ENCODE measurements around the gene IPO5. TPM values are rescaled to one million over a fixed set of nuclear protein-coding genes. Genes with fewer than 3 reads are reported as not detected.
"Not testable (repeated sequence)": the region's sequence is repeated elsewhere in the genome, so short reads cannot be mapped to it uniquely, and the experiment has no call there.

The IPO5 gene
- total RNA-seq, 1 donor from 2014 or later: 222 TPM

GRCh38 chr13:97949316-97949715, 4.2 kb upstream of the IPO5 start:
- not testable (repeated sequence) for DNase-seq

GRCh38 chr13:97951376-97951775, 2.1 kb upstream of the IPO5 start:
- DNase-seq: no peak

- DNase-seq: not testable (repeated sequence)
Measured at GRCh38 chr13:97952831-97953230, 644 bp upstream of the IPO5 start.

- DNase-seq: no peak
Measured at GRCh38 chr13:97961340-97961739, 7.9 kb downstream of the IPO5 start.

GRCh38 chr13:97962887-97963286, 9.4 kb downstream of the IPO5 start:
- DNase-seq: no peak

GRCh38 chr13:97967226-97967625, 13.8 kb downstream of the IPO5 start:
- no peak for DNase-seq

- DNase-seq: no peak
Measured at GRCh38 chr13:97967948-97968347, 14.5 kb downstream of the IPO5 start.

- DNase-seq: no peak
Measured at GRCh38 chr13:97971519-97971918, 18.0 kb downstream of the IPO5 start.

GRCh38 chr13:97974773-97975172, 21.3 kb downstream of the IPO5 start:
- no peak for DNase-seq

GRCh38 chr13:97975280-97975847, 21.9 kb downstream of the IPO5 start:
- no peak for DNase-seq

DNA sequence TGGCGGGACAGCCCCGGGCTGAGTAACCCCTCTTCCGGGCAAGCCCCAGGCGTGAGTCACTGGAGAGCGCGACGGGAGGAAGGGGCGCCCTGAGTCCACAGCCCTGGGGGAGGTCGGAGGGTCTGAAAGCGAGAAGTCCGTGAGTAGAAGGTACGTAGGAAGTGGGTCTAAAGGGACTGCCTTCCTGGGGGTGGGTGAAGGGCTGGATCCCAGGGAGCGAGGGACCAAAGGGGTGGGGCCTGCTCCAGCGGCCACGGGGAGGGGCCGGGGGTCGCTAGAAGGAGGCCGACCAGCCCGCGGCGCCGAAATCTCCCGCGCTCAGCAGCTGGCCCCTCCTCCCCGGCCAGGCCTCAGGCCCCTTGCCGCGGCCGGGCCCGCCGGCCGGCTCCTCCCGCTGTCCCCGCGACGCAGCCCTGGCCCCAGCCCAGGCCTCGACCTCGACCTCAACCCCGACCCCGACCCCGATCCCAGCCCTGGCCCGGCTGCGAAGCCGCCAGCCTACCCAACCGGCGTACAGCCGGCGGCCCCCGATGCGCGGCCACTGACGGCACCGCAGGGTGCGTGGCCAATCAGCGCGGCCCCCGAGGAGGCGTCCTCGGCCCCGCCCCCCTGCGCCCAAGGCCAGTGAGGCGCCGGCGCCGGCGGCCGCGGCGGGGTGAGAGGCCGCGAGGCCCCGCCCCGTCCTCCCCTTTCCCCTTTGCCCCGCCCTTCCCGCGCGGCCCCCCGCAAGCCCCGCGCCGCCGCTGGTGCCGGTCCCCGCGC, 22.6 kb downstream of the IPO5 start:
- peak; percentile 96 for DNase-seq

GRCh38 chr13:97976610-97977521, 23.4 kb downstream of the IPO5 start:
- peak; percentile 46 for DNase-seq

- DNase-seq: no peak
Measured at GRCh38 chr13:97977982-97978381, 24.5 kb downstream of the IPO5 start.

GRCh38 chr13:97978651-97979050, 25.2 kb downstream of the IPO5 start:
- DNase-seq: no peak

DNA sequence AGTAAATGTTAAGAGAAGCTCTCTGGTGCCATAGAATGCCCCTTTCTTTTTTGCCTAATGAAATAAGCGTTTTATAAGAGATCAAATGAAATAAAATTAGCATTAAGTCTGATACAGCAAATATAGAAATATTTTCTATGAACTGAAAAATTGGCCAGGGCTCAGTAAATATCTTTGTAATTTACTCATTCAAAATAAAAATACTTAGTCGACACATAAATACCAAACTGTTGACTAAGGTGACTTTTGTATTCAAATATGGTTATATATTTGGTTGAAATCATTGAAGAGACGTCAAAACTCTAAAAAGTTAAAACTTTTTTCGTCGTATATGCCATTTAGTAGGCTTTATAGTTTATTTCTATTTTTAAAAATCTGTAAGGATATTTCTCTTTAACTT, 25.6 kb downstream of the IPO5 start:
- DNase-seq: no peak

GRCh38 chr13:97979556-97979955, 26.1 kb downstream of the IPO5 start:
- no peak for DNase-seq

GRCh38 chr13:97982286-97982685, 28.8 kb downstream of the IPO5 start:
- DNase-seq: no peak

DNA sequence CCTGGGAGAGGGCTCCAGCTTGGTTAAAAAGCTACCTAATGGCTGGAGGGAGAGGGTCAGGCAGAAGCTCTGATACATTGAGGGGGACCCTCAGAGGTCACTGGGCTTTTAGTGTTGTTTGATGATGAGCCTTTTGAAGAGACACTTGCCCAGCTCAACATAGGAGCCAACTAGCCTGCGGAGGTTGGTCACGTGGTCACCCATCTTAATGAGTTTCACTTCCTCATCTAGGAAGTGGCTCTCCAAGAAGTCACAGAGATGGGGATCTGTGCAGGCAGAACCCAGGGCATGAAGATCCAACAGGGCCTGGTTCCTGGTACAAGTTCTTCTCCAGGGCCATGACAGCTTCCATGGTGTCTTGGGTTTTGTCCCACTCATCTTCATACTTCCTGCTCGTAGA, 33.4 kb downstream of the IPO5 start:
- no peak for DNase-seq

DNA sequence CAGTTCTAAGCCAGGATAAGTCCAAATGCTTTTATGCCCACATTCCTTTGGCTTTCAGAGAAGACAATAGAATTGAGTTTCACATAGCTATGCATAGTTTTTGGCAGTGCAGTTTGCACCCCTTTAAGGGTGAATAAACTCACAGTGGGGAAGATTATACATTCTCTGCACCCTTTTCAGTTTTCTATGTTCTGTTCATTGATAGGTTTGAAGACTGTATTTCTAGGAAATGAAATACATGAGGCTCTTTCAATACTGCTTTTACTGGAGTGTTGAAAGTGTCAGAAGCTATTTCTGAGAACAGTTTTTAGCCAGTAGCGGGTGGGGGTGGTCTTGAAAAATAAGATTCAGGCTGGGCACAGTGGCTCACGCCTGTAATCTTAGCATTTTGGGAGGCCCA, 46.2 kb downstream of the IPO5 start:
- no peak for DNase-seq

DNA sequence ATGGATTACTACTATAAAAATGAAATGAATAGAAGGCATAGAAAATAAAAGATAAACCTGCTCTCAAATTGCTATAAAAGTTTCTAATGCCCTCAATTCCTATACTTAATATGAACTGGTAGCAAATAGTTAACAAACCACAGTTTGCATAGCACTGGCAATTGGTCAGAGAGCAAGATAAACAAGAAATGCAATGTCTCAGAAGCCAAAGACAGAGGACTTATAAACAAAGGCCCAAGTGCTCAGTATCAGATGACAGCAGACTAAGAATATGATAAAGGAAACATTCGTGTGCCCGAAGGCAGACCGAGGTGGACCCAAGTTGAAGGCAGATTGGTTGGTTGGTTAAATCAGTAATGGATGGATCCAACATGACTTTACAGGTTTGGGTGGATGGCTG, 50.6 kb downstream of the IPO5 start:
- no peak for DNase-seq

DNA sequence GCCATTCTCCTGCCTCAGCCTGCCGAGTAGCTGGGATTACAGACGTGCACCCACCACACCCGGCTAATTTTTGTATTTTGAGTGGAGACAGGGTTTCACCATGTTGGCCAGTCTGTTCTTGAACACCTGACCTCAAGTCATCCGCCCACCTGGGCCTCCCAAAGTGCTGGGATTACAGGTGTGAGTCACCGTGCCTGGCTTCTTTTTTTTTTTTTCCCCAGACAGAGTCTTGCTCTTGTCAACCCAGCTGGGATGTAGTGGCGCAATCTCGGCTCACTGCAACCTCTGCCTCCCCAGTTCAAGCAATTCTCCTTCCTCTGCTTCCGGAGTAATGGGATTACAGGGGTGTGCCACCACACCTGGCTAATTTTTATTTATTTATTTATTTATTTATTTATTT, 51.5 kb downstream of the IPO5 start:
- DNase-seq: not testable (repeated sequence)

- DNase-seq: no peak
Measured at GRCh38 chr13:98007001-98007400, 53.5 kb downstream of the IPO5 start.

- no peak for DNase-seq
Measured at GRCh38 chr13:98013241-98013640, 59.8 kb downstream of the IPO5 start.
